ENCODE results near the gene TMEM220.
"Not testable (repeated sequence)": the region's sequence is repeated elsewhere in the genome, so short reads cannot be mapped to it uniquely, and the experiment has no call there.

Gene TMEM220

DNA sequence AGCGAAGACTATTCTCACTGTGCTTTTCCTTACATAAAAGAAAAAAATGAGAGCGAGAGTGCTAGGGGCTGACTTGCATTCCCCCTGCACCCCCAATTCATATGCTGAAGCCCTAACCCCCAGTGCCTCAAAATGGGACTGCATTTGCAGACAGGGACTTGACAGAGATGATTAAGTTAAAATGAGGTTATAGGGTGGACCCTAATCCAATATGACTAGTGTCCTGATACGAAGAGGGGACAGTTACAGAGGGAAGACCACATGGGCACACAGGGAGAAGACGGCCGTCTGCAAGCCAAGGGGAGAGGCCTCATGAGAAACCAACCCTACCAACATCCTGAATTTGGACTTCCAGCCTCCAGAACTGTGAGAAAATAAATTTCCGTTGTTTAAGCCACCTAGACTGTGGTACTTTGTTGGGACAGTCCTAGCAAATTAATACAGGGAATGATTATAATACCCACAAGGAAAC is 1.6 kb upstream of the TMEM220 start:
- no peak for DNase-seq (ENCODE audit: extremely low read depth in 1 of 2, low read depth in 1 of 2)

DNA sequence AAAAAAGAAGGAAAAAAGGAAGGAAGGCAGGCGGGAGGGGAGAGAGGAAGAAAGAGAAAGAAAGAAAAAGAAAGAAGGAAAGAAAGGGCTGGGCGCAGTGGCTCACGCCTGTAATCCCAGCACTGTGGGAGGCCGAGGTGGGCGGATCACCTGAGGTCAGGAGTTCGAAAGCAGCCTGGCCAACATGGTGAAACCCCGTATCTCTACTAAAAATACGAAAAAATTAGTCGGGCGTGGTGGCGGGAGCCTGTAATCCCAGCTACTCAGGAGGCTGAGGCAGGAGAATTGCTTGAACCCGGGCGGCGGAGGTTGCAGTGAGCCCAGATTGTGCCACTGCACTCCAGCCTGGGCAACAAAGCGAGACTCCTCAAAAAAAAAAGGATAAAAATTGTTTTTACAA is 424 bp upstream of the TMEM220 start:
- not testable (repeated sequence) for DNase-seq (ENCODE audit: extremely low read depth in 1 of 2, low read depth in 1 of 2)

DNA sequence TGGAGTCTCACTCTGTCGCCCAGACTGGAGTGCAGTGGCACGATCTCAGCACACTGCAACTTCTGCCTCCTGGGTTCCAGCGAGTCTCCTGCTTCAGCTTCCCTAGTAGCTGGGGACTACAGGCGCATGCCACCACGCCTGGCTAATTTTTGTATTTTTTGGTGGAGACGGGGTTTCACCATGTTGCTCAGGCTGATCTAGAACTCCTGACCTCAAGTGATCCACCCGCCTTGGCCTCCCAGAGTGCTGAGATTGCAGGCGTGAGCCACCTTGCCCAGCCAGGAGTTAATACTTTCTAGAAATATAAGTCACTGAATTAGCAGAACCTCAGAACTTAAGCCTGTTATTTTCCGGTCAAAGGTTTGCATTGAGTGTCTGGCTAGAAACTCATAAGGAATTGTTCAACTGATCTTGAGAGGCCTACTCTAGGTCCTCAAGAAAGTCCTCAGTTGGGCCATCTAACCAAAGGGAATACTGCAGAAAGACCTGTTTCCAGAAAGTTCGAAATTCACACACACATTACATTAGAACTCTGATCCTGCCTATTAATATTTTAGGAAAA is 1.4 kb downstream of the TMEM220 start:
- DNase-seq (ENCODE audit: extremely low read depth in 1 of 2, low read depth in 1 of 2), result no peak

DNA sequence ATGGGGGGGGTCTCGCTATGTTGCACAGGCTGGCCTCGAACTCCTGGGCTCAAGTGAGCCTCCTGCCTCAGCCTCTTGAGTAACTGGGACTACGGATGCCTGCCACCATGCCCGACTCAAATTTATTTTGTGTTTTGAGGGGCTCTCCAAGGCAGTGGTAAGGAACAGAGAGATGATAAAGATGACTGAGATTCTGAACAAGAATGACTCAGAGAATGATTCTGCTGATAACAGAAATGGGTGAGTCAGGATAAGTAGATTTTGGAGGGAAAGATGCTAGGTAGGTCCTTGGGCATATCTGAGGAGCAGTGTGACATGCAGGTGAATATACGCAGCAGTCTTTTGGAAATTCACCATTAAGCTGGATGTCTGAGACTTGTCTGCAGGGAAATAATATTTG is 2.6 kb downstream of the TMEM220 start:
- no peak for DNase-seq (ENCODE audit: extremely low read depth in 1 of 2, low read depth in 1 of 2)

DNA sequence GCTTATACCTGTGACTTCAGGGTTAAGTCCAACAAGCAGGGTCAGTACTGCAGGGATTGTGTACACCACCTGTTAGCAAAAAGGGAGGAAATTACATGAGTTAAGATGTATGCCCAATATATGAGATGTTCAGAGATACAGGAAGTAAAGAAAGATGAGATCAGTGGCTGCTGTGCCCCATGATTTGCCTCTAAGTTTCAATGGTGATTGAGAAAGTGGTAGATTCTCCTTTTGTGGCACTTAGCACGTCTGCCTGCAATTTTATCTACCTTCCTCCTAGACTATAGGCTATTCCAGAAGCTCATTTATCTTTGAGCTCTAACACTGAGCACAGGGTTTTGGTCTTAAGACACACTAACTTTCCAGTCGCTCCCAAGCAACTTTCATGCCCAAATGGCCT is 3.6 kb downstream of the TMEM220 start:
- no peak for DNase-seq (ENCODE audit: extremely low read depth in 1 of 2, low read depth in 1 of 2)

DNA sequence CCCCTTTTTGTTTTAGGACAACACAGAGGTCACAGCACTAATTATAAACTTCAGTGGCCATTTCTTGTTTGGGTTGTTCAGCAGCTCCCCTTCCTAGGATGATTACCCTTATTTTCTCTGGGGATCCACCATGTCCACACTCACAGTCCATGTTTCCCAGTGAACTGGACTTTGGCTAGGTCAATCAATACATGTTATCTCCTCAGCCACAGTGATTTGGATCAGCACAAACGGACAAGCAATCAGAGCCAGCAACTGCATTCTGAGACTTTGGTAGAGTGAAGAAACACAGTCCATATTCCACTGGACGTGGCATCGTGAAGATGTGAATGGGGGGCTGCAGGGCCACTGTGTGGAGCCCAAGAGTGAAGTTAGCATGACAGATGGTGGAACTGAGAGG is 4.6 kb downstream of the TMEM220 start:
- no peak for DNase-seq (ENCODE audit: extremely low read depth in 1 of 2, low read depth in 1 of 2)

DNA sequence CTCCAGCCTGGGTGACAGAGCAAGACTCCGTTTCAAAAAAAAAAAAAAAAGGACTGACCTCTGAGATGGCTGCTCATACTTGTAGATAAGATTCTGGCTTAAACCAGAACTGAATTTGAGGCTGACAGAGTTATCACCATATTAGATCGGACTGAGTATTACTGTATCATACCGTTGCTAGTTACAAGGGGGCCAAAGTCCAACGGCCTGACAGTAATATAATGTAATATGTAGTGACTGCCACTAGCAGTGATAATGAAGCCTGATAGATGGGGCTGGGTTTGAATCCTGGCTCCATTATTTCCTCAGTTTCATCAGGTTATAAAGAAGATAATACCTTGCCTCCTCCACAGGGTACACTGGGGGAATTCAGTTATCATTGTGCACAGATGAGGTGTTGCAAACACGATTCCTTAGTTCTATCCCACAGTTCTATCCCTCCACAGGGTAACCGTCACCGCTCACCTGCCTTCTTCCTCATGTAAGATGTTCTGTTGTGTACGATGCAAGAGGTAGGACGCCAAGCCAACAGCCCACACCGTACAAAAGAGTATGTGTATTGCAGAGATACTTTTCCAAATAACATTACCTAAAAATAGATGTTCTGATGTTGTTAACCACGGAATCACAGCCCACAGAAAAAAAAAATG is 5.2 kb downstream of the TMEM220 start:
- no peak for DNase-seq (ENCODE audit: extremely low read depth in 1 of 2, low read depth in 1 of 2)

DNA sequence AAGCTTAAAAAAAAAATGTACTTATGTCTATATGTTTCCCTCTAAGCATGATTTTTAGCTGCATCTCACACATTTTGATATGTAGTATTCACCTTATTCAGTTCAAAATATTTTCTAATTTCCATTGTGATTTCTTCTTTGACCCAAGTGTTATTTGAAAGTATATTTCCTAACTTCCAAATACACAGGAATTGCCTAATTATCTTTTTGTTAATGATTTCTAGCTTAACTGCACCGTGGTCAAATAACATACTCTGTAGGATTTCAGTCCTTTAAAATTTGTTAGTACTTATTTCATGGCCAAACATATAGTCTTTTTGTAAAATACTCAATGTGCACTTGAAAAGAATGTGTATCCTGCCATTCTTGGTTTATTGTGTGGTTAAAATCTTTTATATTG is 11.3 kb downstream of the TMEM220 start:
- DNase-seq (ENCODE audit: extremely low read depth in 1 of 2, low read depth in 1 of 2), result no peak

DNA sequence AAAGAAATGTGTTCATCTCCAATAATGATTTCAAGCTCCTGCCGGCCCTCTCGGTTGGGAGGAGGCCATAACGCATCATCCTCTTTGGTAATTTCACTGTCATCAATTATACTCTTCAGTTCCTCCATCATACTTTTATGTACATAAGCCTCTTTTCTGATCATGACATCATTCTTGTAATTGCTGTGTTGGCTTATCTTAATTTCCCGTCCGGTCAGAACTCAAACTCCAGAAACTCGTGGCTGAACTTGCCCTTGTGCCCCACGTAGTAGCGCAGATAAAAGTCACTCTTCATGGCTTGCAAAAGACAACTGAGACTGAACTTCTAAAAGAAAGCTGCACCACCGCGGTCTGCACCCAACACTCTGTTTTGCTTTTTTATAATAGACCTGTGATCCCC is 13.6 kb downstream of the TMEM220 start:
- DNase-seq (ENCODE audit: extremely low read depth in 1 of 2, low read depth in 1 of 2), result no peak

DNA sequence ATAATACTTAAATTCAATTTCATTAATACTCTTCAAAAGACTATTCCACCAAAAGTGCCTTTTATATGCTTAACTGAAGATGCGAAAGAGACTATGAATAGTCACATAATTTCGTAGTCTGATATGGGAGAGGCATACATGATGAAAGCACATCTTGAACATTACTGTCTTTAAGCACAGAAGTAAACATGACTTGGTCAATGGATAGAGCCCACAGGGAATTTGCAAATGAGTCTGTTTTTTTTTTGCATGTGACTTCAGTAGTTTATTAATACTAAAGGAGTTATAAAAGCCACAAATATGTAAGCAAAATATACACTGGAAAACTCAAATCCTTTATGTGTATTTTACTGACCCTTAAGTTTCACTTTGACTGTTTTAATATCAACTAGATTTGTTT is 16.5 kb downstream of the TMEM220 start:
- no peak for DNase-seq (ENCODE audit: extremely low read depth in 1 of 2, low read depth in 1 of 2)

DNA sequence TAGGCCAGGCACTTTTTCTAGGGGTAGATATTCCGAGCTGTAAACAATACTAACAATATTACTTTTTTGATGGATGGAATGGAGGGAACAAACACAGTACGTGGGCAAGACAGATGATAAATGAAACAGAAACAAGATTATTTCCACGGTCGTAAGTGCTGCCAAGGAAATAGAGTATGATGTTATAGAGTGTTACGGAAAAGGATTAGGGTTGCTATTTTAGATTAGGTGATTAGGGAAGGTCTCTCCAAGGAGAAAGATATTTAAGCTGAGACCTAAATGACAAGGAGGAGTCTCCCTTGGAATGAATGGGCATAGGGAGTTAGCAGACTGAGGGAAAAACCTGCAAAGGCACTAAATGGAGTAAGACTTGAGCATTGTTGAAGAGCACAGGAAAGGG is 24.1 kb downstream of the TMEM220 start:
- DNase-seq (ENCODE audit: extremely low read depth in 1 of 2, low read depth in 1 of 2), result no peak

DNA sequence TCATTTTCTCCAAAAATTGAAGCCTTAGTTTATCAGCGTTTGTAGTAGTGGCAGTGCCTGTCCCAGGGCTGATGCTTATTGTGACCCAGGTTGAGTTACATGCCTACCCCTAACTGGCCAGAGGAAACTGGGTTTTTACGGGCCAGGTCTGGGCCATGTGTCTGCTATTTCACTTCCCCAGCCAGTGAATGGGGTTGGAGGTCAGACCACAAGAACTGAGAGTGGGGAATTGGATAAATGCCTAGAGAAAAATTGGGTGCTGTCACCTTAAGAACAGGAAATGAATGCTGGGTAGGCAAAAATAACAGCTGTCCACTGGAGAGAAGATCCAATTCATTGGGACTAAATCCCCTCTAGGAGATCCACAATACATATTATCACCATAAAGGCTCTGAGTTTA is 27.2 kb downstream of the TMEM220 start:
- DNase-seq (ENCODE audit: extremely low read depth in 1 of 2, low read depth in 1 of 2), result no peak

DNA sequence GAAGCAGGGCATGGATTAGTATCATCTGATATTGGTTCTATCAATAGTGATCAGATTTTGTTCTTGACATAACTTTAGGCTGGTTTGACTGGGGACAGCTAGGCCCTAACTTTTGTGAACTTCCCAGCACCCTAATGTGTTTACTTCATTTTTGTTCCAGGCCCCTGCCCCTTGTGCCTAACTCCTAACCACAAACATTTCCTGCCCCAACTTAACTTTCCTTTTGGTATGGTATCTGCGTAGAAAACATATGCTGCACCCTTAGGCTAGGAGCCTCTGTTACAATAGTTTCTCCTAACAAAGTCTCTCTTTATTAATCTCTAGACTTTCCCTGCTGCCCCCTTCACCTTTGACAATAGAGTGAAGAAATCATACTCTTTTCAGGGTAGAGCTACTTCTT is 30.0 kb downstream of the TMEM220 start:
- no peak for DNase-seq (ENCODE audit: extremely low read depth in 1 of 2, low read depth in 1 of 2)

DNA sequence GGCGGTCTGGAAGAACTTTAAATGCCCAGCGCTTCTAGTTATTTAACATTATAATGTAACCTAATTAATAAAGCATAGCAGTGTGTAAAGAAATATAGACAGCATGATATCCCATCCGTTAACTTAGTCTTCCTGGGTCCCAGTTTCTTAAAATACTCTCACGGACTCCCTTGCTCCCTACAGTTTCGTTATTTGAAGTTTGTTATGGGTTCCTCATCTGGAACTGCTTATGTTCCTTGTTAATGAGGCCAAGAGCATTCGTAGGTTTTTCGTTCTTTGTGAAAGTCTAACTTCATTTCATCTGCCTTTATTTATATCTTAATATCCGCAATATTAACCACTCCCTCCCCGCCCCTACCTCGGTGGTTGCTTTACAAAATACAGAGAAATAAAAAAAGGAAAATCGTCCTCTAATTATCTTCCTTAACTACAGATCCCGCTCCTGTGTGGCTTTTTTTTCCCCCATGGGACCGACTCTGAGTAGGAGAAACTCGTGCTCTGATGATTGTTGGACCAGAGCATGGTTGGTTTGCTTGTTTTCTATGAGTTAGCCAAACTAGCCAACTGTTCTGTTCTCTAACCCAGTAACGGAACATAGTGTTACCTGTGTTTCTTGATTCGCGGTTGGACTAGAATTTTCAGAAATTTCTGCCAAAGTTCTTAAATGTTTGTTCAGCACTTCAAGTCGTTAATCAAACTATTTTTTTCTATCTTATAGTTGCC is 31.6 kb downstream of the TMEM220 start:
- DNase-seq (ENCODE audit: extremely low read depth in 1 of 2, low read depth in 1 of 2), result no peak

DNA sequence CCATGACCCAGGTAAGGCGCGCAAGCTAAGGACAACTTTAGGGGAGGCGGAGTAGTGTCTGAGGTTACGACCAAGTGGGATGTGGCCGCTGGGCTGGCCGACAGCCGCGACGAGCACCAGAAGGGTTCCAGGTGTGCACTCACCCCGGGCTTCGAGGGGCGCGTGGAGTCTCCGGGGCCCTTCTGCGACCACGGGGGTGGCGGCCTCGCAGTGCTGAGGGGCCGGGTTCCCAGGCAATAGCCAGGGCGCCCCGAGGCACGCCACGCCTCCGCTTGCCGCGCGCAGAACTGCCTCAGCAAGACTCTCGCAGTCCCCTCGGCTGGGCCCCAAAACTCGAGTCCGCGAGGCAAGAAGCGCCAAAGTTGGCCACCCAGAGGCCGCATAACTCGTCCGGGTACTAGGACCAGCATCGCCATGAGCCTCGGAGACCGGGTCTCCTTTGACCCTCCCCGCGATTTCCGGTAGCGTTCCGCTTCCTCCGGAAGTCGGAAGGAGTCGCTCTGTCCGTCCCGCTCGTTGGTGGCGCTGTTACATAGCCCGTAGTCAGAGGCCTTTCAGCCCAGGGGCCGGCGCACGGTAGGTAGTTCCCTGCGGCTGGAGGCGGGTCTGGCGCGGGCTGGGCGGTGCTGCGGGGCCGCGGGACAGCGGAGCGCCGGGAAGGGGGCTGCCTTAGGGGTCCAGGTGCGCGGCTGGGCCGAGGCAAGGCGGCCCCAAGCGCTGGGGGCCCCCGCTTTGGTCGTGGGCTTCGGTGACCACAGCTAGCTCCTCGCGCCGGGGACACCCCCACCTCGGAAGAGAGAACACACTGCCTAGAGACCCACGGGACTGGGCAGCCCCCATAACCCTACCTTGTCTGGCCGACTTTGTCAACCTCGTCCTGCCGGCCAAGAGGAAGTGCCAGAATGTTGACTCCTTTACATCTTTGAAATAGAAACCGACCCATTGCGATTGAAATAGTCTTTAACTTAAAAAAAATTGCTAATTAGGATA is 32.4 kb downstream of the TMEM220 start, which contains the start of the genes ADPRM and SCO1:
TSS of gene ADPRM (plus strand) at position 503 of the 990 bp plus-strand sequence. CDS start 7,333 bp downstream, outside the sequence.
TSS of gene SCO1 (minus strand) at position 442 of the 990 bp plus-strand sequence. CDS start at position 416, 26 bp downstream.
- DNase-seq (ENCODE audit: extremely low read depth in 1 of 2, low read depth in 1 of 2), result peak; percentile 73 to 82

DNA sequence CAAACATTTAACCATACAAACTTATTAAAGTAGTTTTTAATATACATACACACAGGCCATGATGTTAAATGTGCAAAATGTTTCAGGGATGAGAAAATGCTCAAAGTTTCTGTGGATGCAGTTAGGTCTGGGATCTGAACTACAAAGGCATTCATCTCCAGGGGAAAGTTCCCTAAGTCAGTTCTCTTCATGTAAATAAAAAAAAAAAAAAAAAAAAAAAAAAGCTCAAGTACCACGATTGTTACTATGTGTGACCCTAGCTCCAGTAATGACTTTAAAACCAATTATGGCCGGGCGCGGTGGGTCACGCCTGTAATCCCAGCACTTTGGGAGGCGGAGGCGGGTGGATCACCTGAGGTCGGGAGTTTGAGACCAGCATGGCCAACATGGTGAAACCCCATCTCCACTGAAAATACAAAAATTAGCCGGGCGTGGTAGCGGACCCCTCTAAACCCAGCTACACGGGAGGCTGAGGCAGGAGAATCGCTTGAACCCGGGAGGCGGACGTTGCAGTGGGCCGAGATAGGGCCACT is 33.9 kb downstream of the TMEM220 start:
- not testable (repeated sequence) for DNase-seq (ENCODE audit: extremely low read depth in 1 of 2, low read depth in 1 of 2)

DNA sequence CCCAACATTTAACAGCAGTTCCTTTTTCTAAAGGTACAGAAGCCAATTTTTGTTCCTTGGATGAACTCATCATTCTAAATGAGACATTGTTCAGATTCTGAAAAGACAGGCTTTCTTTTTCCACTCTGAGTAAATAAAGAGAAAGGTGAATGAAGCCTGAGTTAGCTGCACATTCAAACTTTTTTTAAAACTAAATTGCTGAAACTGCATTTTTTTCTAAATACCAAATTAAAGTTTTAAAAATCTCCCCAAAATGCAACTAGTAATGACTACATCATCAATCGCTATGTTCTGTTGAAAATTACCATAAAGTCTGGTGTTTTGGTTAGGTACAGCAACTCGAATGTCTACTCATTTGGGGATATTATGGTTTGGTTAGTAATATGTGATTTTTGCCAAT is 42.3 kb downstream of the TMEM220 start:
- no peak for DNase-seq (ENCODE audit: extremely low read depth in 1 of 2, low read depth in 1 of 2)

DNA sequence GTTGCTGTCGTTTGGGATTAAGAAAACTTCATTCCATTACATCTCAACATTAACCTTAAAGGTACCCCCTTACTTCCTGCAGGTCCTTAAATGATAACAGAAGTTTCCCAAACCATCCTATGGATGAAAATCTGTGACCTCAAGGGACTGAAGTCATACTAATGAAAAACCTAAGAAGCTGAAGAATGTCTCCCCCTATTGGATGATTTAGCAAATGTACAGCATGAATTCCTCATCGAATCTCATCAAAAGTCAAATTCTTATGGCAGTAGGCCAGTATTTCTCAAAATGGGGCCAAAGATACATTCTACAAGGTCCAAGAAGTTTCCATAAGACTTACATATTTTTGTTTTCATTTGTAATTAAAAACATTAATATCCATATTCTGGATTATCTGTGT is 46.0 kb downstream of the TMEM220 start:
- no peak for DNase-seq (ENCODE audit: extremely low read depth in 1 of 2, low read depth in 1 of 2)

DNA sequence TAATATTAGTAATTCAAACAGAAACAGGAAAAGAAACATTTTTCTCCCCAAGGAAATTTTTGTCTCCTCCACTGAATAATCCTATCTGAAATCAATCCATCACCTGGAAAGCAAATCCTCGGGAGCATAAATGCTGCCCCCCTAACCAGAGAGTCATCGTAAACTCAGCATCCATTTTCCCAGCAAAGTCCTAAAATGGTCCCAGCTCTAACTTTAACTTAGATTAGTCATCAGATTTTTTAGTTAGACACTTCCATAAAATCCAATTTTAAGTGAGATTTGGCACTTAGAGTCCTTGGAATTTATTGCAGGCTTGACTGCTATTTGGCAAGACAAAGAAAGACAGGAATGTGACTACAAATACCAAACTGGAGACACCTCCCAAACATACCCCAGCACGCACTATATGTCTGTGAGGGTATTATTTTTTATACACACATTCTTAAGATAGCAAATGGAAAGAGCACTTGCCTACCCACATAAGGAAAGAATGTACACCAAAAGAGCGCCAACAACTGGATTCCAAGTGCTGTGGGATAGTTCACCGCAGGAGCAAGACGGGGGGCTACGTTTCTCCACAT is 47.9 kb downstream of the TMEM220 start:
- DNase-seq (ENCODE audit: extremely low read depth in 1 of 2, low read depth in 1 of 2), result no peak

DNA sequence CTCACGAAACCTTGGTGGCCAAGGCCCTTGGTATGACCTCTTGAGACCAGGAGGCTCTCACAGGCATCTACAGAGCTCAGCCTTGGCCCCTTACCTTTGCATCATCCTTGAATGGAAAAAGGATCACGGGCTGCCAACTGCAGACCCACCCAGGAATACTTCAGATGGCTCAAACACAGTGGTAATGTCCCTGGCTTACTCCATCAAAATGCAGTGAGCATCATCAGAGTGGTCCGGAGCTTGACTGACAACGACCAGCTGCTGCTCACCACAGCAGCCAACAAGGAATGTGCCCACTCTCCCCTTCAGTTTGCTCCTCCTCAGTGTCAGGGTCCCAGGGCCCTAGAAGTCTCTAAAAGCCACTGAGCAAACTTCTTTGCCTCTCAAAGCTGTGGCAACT is 55.1 kb downstream of the TMEM220 start:
- DNase-seq (ENCODE audit: extremely low read depth in 1 of 2, low read depth in 1 of 2), result no peak

Data from activated CD8-positive, alpha-beta memory T cell treated with anti-CD3 and anti-CD28 coated beads for 1 hour (primary cell).